H1 (cell line): ENCODE results near the gene ADNP. TPM values are rescaled to one million over a fixed set of nuclear protein-coding genes. Genes with fewer than 3 reads are reported as not detected.

ENCODE experiments used
- ASH2L ChIP-seq: fragments of 200-600, 300-600 bp; sonication (generic); IDR thresholded peaks from one replicate; pipeline ENCODE4 v1.7.1; 2017; ENCODE audit warnings: low read length
- BACH1 ChIP-seq: IDR thresholded peaks from 2 replicates; pipeline ENCODE4 v1.6.1; 2012; ENCODE audit warnings: low read length, improper control_type of control experiment
- BCL11A ChIP-seq, 2 experiments: IDR thresholded peaks; one replicate each; pipeline ENCODE4 v1.6.1; 2011; ENCODE audit warnings: low read depth in 2 of 2, low read length in 2 of 2, mild to moderate bottlenecking in 2 of 2
- CBX8 ChIP-seq: fragments of 300-800, 300-1000 bp; sonication (generic); IDR thresholded peaks from 2 replicates; pipeline ENCODE4 v1.7.1; 2016; ENCODE audit warnings: low read depth, low read length, borderline replicate concordance
- CHD2 ChIP-seq: IDR thresholded peaks from 2 replicates; pipeline ENCODE4 v1.6.1; 2012; ENCODE audit warnings: low read length, improper control_type of control experiment
- CTBP2 ChIP-seq: IDR thresholded peaks from 2 replicates; pipeline ENCODE4 v1.7.0; 2011; ENCODE audit warnings: borderline replicate concordance, mild to moderate bottlenecking, moderate library complexity, mixed read lengths, low read length; ENCODE audit not compliant: insufficient read depth, insufficient read length
- EGR1 ChIP-seq: IDR thresholded peaks from 2 replicates; pipeline ENCODE4 v1.6.1; 2011; ENCODE audit warnings: low read depth, low read length, borderline replicate concordance
- GABPA ChIP-seq: IDR thresholded peaks from 2 replicates; pipeline ENCODE4 v1.6.1; 2011; ENCODE audit warnings: mild to moderate bottlenecking, low read length, moderate library complexity, borderline replicate concordance; ENCODE audit not compliant: insufficient read depth
- HDAC6 ChIP-seq: IDR thresholded peaks from one replicate; pipeline ENCODE4 v1.7.1; 2012; ENCODE audit warnings: low read depth, mild to moderate bottlenecking, inconsistent platforms, low read length, moderate library complexity
- JUND ChIP-seq: IDR thresholded peaks from 2 replicates; pipeline ENCODE4 v1.6.1; 2011; ENCODE audit warnings: mild to moderate bottlenecking, improper control_type of control experiment, low read length
- NANOG ChIP-seq: IDR thresholded peaks from 2 replicates; pipeline ENCODE4 v1.6.1; 2011; ENCODE audit warnings: low read length, low read depth, mild to moderate bottlenecking, inconsistent platforms; ENCODE audit not compliant: insufficient read depth, poor library complexity, severe bottlenecking
- NRF1 ChIP-seq: IDR thresholded peaks from 2 replicates; pipeline ENCODE4 v1.6.1; 2011; ENCODE audit warnings: mild to moderate bottlenecking, low read depth, low read length, improper control_type of control experiment
- RNF2 ChIP-seq: fragments of 200-900, 300-1000 bp; sonication (generic); IDR thresholded peaks from 2 replicates; pipeline ENCODE4 v1.7.1; 2016; ENCODE audit warnings: borderline replicate concordance, low read depth, mild to moderate bottlenecking, antibody characterized with exemption, low read length; ENCODE audit not compliant: poor library complexity, severe bottlenecking; ENCODE audit errors: missing control alignments
- SIN3A ChIP-seq, 2 experiments: IDR thresholded peaks in 1 of 2; conservative IDR thresholded peaks in 1 of 2; 2 replicates each; pipeline ENCODE4 v1.6.1; 2011 to 2012; ENCODE audit warnings: low read length in 2 of 2, improper control_type of control experiment in 1 of 2, low read depth in 1 of 2, mild to moderate bottlenecking in 1 of 2
- SIX5 ChIP-seq: IDR thresholded peaks from 2 replicates; pipeline ENCODE4 v1.6.1; 2011; ENCODE audit warnings: mild to moderate bottlenecking, low read depth, low read length
- SRF ChIP-seq: IDR thresholded peaks from 2 replicates; pipeline ENCODE4 v1.6.1; 2011; ENCODE audit warnings: mild to moderate bottlenecking, low read depth, low read length, moderate library complexity
- SUZ12 ChIP-seq: fragments of 200-600 bp; sonication (generic); IDR thresholded peaks from 2 replicates; pipeline ENCODE4 v1.6.1; 2012; ENCODE audit warnings: mild to moderate bottlenecking, inconsistent platforms, low read length, moderate library complexity, mixed read lengths
- TBP ChIP-seq: IDR thresholded peaks from 2 replicates; pipeline ENCODE4 v1.6.1; 2011; ENCODE audit warnings: low read depth, low read length, improper control_type of control experiment
- USF2 ChIP-seq: IDR thresholded peaks from 2 replicates; pipeline ENCODE4 v1.6.1; 2011; ENCODE audit warnings: low read length, improper control_type of control experiment
- YY1 ChIP-seq: IDR thresholded peaks from 2 replicates; pipeline ENCODE4 v1.6.1; 2011; ENCODE audit warnings: low read depth, mild to moderate bottlenecking, low read length
- ZNF274 ChIP-seq: IDR thresholded peaks from 2 replicates; pipeline ENCODE4 v1.7.0; 2012; ENCODE audit warnings: low read length, borderline replicate concordance; ENCODE audit errors: extremely low read depth
- polyA plus RNA-seq, 7 experiments: library from polyadenylated mRNA; depleted of rRNA in 3 of 7; stranded (reverse) in 5 of 7; unstranded in 2 of 7; fragments of >200 nt in 5 of 7; fragments of 200-250 nt in 2 of 7; gene quantifications; 1 replicate in 5 of 7; 2 replicates in 1 of 7; 4 replicates in 1 of 7; pipeline versions ENCODE4 v1.2.1 to v1.2.3, GENCODE V29; 2011 to 2013; ENCODE audit warnings: missing spikeins in 2 of 7, mixed read lengths in 2 of 7
- total RNA-seq: library from RNA; stranded (reverse); fragmentation: NEBNext Ultra II Directional; extraction: Animal tissue kit (Norgen Biotek cat#: 25700); gene quantifications from 2 replicates; pipeline ENCODE4 v1.2.1, GENCODE V29; 2021

The ADNP gene
- total and polyA plus RNA-seq, 2 of the 8 experiments (the other 6 are each of a cell fraction or from before 2014, with no cell fraction given): 31.6 to 123 TPM

GRCh38 chr20:50957798-50958614 lies 26.8 kb upstream of the ADNP start, which contains the start of gene DPM1 (continued):
- no peak for TF ChIP-seq USF2
- peak; percentile 88 for TF ChIP-seq ASH2L
- TF ChIP-seq BACH1: no peak
- no peak for TF ChIP-seq SRF
- peak; percentile 75; the same call in 1 of the 2 replicates for TF ChIP-seq YY1
- TF ChIP-seq GABPA: no peak
- no peak for TF ChIP-seq NANOG
- TF ChIP-seq RNF2: no peak
- no peak for TF ChIP-seq CHD2
- TF ChIP-seq TBP: peak; percentile 97
- TF ChIP-seq SUZ12: no peak
- TF ChIP-seq ZNF274: no peak
- no peak for TF ChIP-seq SIX5
- TF ChIP-seq NRF1: no peak
- TF ChIP-seq SIN3A (conservative IDR thresholded peaks at IDR 0.05 in 1 of 2, IDR thresholded peaks at IDR 0.05 in 1 of 2; ENCODE audit: low read depth in 1 of 2, low read length in 2 of 2): no peak; a peak in 1 of 4 replicates
- TF ChIP-seq EGR1: no peak
- no peak for TF ChIP-seq HDAC6
- no peak for TF ChIP-seq JUND
- no peak for TF ChIP-seq CBX8
- no peak for TF ChIP-seq CTBP2
- TF ChIP-seq BCL11A (IDR thresholded peaks at IDR 0.05; ENCODE audit: low read depth in 2 of 2, low read length in 2 of 2): no peak
